GM18951 (cell line): ENCODE data around the gene PGA5.

ENCODE experiments used
- POLR2A ChIP-seq: IDR thresholded peaks from 4 replicates; pipeline ENCODE4 v1.6.1; 2011; ENCODE audit warnings: mild to moderate bottlenecking; ENCODE audit not compliant: insufficient read length, insufficient read depth; ENCODE audit errors: extremely low read depth
- in situ Hi-C: fragments of 300-500 bp; cut with MboI; formaldehyde crosslinking; loops from one replicate; pipeline ENCODE4 v1.12.0; 2022; ENCODE audit warnings: low sequenced_read_pairs, mixed read lengths, inconsistent platforms; ENCODE audit not compliant: unreplicated experiment

Gene PGA5

DNA sequence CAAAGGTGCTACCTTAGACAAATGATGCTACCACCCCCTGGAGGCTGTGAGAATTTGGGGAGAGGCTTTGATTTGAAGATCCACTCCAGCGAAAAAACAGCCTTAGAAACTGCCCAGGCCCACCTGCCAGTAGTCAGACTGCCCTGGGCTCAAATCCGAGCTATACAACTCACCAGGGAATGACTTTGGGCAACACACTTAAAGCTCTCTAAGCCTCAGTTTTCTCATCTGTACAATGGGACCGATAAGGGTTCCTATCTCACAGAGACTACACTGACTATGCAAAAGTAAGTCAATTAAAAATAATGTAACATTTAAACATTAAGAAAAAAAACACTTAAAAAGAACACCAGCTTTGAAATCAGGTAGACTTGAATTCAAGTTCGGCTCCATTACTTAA is 34.2 kb downstream of the PGA5 start:
- TF ChIP-seq POLR2A = no peak
- in situ Hi-C loops = no loop called here

DNA sequence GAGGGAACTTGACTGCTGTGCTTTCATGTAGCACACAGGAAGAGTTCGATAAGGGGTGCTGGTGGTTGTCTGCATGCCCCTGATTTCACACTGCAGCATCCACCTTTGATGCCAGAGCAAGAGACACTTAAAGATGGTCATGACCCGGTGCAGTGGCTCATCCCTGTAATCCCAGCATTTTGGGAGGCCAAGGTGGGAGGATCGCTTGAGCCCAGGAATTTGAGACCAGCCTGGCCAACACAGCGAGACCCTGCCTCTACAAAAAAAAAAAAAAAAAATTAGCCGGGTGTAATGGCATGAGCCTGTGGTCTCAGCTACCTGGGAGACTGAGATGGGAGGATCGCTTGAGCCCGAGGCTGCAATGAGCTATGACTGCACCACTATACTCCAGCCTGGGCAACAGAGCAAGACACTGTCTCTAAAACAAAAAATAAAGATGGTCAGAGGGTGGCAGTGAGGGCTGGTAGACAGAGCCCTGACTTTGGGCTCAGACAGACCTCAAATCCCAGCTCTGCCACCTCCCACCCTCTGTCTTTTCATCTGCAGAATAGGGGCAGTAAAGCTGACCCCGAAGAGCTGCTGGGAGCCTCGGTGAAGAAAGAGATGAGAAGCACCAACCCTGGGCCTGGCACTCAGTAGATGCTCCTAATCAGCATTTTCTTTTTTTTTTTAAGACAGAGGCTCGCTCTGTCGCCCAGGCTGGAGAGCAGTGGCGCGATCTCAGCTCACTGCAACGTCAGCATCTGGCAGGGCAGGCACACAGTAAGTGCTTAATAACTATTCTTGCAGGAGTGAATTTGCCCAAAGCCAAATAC is 36.4 kb downstream of the PGA5 start:
- TF ChIP-seq POLR2A = no peak
- in situ Hi-C loops = no loop called here

DNA sequence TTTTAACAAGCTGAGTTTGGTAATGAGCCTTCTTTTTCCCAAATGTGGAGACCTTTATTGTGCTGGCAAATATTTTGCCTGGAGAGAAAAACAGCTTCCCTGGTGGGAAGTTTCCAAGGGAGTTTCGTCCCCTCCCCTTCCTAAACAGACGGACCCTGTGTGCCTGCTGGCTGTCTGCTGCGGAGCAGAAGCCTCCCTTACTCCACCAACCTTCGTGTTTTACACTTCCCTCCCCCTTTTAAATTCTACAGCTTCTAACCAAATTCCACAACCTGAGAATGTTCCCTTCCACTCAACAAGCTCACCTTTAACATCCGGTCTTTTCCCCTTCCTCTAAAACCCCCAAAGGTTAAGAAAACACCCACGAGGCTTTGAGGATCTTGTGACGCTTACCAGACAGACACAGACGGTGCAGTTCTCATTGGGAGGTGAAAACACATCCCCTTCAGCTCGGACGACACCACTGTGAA is 37.1 kb downstream of the PGA5 start:
- no peak for TF ChIP-seq POLR2A
- in situ Hi-C loops = no loop called here

DNA sequence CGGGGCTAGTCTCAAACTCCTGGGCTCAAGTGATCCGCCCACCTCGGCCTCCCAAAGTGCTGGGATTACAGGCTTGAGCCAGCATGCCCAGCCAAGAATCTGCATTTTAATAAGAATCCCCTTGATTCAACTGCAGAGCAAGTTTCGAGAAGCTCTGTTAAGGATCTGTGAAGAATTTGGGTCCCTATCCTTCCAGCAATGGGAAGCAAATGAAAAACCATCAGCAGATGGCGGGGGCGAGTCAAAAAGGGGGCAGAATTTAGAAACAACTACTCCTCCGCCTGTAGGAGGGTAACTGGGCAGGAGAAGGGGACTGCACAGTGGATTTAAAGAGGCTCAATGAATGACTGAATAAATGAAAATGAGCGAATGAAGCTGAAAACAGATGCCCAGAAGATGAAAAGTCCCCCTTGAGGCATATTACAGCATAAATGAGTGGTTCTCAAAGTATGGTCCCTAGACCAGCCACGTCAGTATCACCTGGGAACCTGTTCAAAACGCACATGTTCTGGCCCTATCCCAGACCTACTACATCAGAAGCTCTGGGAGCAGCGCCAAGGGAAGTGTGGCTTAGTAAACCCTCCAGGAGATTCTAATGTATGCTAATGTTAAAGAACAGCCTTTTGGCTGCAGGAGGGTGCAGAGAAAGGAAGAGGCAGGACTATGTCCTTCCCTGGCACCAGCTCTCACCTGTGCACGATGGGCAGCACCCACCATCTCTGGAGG is 39.1 kb downstream of the PGA5 start:
- in situ Hi-C loops = no loop called here
- no peak for TF ChIP-seq POLR2A

DNA sequence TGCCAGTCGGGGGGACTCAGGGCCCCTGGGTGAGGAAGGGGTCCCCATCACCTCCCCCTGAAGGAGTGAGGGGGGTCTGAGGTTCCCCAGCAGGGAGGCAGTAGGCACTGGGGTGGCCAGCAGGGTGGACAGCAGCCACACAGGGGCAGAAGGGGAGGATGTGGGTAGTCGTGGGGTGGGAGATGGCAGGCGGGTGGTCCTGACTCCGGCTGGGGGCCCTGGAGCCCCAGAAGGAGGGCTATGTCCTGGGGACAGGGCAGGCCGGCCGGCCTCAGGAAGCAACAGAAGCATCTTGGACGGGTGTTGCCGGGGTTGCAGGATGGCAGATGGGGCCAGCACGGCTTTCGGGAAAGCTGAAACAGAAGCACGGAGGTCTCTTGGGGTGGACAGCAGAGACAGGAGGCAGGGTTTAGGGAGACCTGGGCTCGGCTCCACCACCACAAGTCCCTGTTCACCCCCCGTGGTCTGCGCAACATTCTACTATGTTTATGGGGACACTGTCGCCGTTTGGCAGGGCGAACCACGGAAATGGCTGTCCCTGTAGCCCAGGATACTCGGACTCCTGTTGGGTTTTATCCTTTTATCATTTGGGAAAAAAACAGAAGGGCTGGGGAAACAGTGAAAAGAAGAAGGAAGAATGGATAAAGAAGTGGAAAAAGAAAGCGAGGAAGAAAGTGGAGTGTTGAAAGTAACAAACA is 40.1 kb downstream of the PGA5 start:
- no peak for TF ChIP-seq POLR2A
- in situ Hi-C loops = no loop called here

DNA sequence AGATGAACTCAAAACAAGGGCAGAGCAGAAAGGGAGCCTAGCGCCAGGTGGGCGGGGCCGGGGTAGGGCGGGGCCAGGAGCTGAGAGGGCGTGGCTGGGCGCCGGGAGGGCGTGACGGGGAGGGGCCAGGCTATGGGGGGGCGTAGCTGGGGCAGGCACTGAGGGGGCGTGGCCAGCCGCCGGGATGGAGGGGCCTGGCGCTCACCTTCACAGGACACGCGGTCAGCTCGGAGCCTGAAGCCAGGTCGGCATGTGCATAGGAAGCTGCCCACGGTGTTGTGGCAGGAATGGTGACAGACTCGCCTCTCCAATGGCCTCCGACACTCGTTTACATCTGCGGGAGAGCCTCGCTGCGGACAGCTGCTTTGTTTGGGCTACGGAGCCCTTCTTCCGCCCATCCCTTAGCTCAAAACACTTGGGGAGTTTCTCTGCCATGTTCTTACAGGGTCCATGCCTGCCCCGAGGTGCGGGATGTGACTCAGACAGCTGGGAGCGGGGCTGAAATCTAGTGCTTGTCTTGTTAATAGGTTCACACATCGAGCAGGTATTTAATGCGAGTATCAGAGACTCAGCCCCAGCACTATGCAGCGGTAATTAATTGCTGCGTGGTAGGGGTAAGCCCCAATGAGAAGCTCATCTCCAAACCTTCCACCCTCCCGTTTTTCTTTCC is 40.7 kb downstream of the PGA5 start:
- TF ChIP-seq POLR2A = no peak

DNA sequence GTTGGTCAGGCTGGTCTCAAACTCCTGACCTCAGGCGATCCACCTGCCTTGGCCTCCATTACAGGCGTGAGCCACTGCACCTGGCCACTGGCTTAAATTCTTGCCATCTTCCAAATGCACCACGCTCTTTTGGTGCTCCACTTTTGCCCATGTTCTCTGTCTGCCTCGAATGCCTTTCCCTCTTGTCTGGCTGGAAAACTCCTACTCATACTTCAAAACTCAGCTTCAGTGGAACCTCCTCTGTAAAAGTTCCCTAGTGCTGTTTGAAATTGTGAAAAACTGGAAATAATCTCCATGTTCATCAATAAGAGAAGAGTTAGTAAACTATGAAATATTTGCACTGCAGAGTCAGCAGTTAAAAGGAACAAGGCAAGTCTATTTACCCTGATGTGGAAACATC is 42.6 kb downstream of the PGA5 start:
- in situ Hi-C loops = no loop called here

More for the DNA sequence above, 40.7 kb downstream of the PGA5 start:
- in situ Hi-C loops = no loop called here

DNA sequence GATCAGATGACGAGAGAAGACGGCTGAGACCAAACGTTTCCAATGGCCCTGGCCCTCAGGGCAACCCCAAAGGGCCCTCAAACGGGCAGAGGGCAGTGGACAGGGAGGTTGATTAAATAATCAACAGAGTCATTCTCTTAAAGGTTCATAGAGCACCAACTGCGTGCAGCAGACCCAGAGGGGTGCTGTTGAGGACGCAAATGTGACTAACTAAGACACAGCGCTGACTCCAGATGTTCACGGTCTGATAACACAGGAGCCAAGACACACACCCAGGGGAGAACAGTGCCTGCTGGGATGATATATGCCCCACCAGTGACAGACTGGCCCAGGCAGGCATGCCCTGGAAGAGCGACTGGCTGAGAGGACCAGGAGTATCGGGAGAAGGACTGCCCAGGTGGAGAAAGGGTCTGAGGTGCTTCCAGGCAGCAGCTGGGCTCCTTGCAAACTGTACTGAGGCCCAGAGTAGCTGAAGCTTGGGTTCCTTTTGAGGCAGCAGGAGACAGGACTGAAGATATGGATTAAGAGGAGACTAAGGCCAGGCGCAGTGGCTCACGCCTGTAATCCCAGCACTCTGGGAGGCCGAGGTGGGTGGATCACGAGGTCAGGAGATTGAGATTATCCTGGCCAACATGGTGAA is 46.5 kb downstream of the PGA5 start:
- in situ Hi-C loops = no loop called here
- TF ChIP-seq POLR2A = no peak

More for the DNA sequence above, 42.6 kb downstream of the PGA5 start:
- TF ChIP-seq POLR2A = no peak

DNA sequence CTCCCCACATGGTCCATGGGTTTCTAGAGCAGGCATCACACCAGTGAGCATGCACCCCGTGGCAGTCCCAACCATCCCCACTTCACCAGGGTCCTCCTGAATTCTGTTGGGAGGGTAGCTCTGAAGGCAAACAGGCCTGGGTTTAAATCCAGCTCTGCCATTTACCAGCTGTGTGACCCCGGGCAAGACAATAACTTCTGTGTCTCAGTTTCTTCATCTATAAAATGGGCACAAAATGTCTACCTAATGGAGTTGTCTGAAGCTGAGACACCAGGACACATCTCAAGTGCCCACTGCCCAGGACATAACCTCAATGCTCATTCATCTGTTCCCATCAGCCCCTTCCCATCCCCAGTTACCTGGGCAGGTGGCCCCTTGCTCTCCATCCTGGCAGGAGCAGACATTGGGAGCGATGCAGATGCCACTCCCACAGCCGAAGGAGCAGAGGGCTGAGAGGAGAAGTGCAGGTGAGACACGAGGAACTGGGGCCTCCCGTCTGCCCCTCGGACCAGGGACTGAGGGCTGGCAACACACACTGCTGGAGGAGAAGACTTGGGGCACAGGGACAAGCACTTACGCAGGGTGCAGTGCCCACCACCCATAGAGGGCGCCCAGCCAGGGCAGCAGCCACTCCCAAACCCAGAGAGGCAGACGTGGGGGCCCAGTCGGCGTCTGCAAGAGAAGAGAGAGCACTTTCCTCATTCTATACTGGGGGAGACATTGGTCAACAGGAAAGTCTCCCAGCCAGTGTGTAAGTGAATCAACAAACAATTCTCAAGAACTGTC is 50.1 kb downstream of the PGA5 start:
- TF ChIP-seq POLR2A = no peak
- in situ Hi-C loops = no loop called here

DNA sequence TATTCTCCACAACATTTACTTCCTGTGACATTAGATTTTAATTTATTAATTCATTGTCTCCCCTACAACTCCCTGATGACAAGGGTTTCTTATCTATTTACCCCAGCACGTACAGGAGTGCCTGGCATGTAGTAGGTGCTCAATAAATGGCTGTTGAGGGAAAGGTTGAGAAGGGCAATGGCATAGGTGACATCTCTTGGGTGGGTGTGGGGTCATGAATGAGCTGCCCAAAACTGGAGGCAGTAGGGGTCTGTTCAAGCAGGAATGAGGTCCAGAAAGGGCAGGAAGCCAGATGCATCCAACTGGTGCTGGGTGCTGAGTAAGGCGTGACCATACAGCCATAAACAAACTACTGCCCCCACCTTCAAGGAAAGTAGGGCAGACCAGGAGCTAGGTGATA is 51.4 kb downstream of the PGA5 start:
- no peak for TF ChIP-seq POLR2A
- in situ Hi-C loops = no loop called here

DNA sequence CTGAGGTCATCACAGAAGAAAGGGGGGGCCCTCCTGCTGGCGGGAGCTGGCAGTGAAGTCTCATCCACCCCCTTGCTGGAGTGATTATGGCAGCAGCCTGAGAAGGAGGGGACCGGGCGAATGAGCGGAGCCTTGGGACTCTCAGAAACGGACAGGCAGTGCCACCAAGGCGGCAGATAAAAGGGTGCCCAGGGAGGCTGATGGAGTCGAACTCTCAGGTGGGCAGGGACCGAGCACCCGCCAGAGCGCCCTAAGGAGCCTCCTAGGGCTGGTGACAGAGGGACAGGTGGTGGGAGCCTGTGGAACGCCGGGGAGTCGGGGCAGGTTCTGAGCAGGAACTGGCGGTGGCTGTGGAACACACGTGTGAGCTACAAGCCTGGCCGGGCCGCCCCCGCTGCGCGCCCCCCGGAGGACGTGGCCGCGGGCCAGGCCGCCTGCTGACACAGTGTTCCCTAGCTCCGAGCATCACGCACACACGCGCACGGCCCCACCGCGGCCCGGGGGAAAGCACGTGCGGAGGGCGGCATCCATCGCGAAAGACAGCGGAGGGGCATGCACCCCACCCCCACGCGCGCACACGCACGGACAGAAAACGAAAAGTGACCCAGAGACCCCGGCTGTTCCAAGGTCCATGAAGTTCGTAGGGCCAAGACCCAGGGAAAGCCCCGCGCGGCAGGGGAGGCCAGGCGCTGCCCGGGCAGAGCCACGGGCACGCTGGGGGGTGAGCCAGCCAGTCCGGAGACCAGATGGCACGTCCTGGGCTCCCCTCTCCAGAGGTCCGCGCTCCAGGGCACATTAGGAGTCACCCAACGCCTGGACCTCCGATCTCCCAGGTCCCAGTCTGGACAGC is 53.1 kb downstream of the PGA5 start:
- TF ChIP-seq POLR2A = no peak
- in situ Hi-C loops = no loop called here
